SK-N-SH (cell line): Measurements from ENCODE around the gene RFX5. TPM values are rescaled to one million over a fixed set of nuclear protein-coding genes. Genes with fewer than 3 reads are reported as not detected.
"Not testable (repeated sequence)": the region's sequence is repeated elsewhere in the genome, so short reads cannot be mapped to it uniquely, and the experiment has no call there.

Experiments used
- CTCF ChIA-PET: fragments of 300-600, 350-600 bp; formaldehyde crosslinking; extraction: SDS; loops from one replicate; lab custom pipeline; 2021; lab: Yijun Ruan, JAX
- POLR2A ChIA-PET: fragments of 350-600 bp; sonication (Branson Sonifier 250); formaldehyde crosslinking; extraction: SDS; loops from one replicate; lab custom pipeline; 2020; ENCODE audit warnings: antibody characterized with exemption, inconsistent platforms; lab: Yijun Ruan, JAX
- DNase-seq: peaks from one replicate; pipeline ENCODE4 v3.0.0; 2012
- H2AFZ ChIP-seq: fragments of 200-600 bp; sonication (generic); 2 replicates; pipeline ENCODE4 v1.8.1; 2016; ENCODE audit warnings: antibody characterized with exemption, mild to moderate bottlenecking, low read depth
- H3F3A ChIP-seq: fragments of 200-600 bp; sonication (generic); replicated peaks from 2 replicates; pipeline ENCODE3; 2016; ENCODE audit warnings: antibody characterized with exemption, mild to moderate bottlenecking; ENCODE audit not compliant: insufficient read depth
- H3K27ac ChIP-seq, 2 experiments: fragments of 200-500 bp in 1 of 2; fragments of 200-600 bp in 1 of 2; sonication (Bioruptor generic) in 1 of 2; sonication (generic), shearing (Covaris generic) in 1 of 2; 2 replicates each; pipeline versions ENCODE4 v1.5.1 to v1.6.1; 2014 to 2016; ENCODE audit warnings: low read depth in 2 of 2, inconsistent platforms in 1 of 2, low read length in 1 of 2, mild to moderate bottlenecking in 1 of 2, mixed read lengths in 1 of 2
- H3K27me3 ChIP-seq: fragments of 200-600 bp; sonication (generic), shearing (Covaris generic); 2 replicates; pipeline ENCODE4 v1.6.1; 2016; ENCODE audit warnings: mixed run types; ENCODE audit not compliant: insufficient read depth
- H3K36me3 ChIP-seq, 2 experiments: fragments of 200-500 bp in 1 of 2; fragments of 200-600 bp in 1 of 2; sonication (Bioruptor generic) in 1 of 2; sonication (generic) in 1 of 2; replicated peaks in 1 of 2; 2 replicates each; pipeline versions ENCODE3 to v1.5.1; 2014 to 2016; ENCODE audit warnings: low read length in 1 of 2, mild to moderate bottlenecking in 1 of 2; ENCODE audit not compliant: insufficient read depth in 2 of 2, control insufficient read depth in 1 of 2
- H3K4me1 ChIP-seq, 2 experiments: fragments of 200-500 bp in 1 of 2; fragments of 200-600 bp in 1 of 2; sonication (Bioruptor generic) in 1 of 2; sonication (generic), shearing (Covaris generic) in 1 of 2; 2 replicates each; pipeline versions ENCODE4 v1.5.1 to v1.6.1; 2014 to 2016; ENCODE audit warnings: low read depth in 1 of 2, low read length in 1 of 2, mixed run types in 1 of 2; ENCODE audit not compliant: insufficient read depth in 2 of 2, control insufficient read depth in 1 of 2
- H3K4me2 ChIP-seq: fragments of 200-600 bp; sonication (generic), shearing (Covaris generic); 2 replicates; pipeline ENCODE4 v1.6.1; 2017; ENCODE audit warnings: mixed run types
- H3K4me3 ChIP-seq, 2 experiments: fragments of 200-500 bp in 1 of 2; fragments of 200-600 bp in 1 of 2; sonication (Bioruptor generic) in 1 of 2; sonication (generic), shearing (Covaris generic) in 1 of 2; 2 replicates each; pipeline versions ENCODE4 v1.5.1 to v1.8.1; 2014 to 2016; ENCODE audit warnings: low read depth in 2 of 2, inconsistent platforms in 1 of 2, low read length in 1 of 2, mild to moderate bottlenecking in 1 of 2, mixed read lengths in 1 of 2, moderate library complexity in 1 of 2
- H3K79me2 ChIP-seq: fragments of 200-600 bp; sonication (generic); 2 replicates; pipeline ENCODE4 v1.8.1; 2017; ENCODE audit warnings: mild to moderate bottlenecking; ENCODE audit not compliant: insufficient read depth
- H3K9ac ChIP-seq: fragments of 200-600 bp; sonication (generic); 2 replicates; pipeline ENCODE4 v1.6.1; 2017; ENCODE audit warnings: mixed run types
- H3K9me2 ChIP-seq: fragments of 200-600 bp; sonication (generic); 2 replicates; pipeline ENCODE4 v1.6.1; 2017; ENCODE audit warnings: mixed run types
- H3K9me3 ChIP-seq: fragments of 200-600 bp; sonication (generic); 2 replicates; pipeline ENCODE4 v1.6.1; 2017; ENCODE audit warnings: mixed run types, mild to moderate bottlenecking, moderate library complexity
- H4K20me1 ChIP-seq: fragments of 200-600 bp; sonication (generic); 2 replicates; pipeline ENCODE4 v1.6.1; 2017; ENCODE audit warnings: mild to moderate bottlenecking, mixed run types; ENCODE audit not compliant: insufficient read depth
- CHD2 ChIP-seq: fragments of 150-350 bp; IDR thresholded peaks from 2 replicates; pipeline ENCODE4 v1.6.1; 2018; ENCODE audit warnings: low read length; ENCODE audit not compliant: partially characterized antibody
- ELF1 ChIP-seq: IDR thresholded peaks from 2 replicates; pipeline ENCODE4 v1.4.0; 2012
- EZH2phosphoT487 ChIP-seq: fragments of 200-600 bp; sonication (generic); IDR thresholded peaks from 2 replicates; pipeline ENCODE4 v1.6.1; 2017; ENCODE audit warnings: low read depth, mixed run types, mild to moderate bottlenecking, antibody characterized with exemption, moderate library complexity, borderline replicate concordance
- FOSL2 ChIP-seq: IDR thresholded peaks from 2 replicates; pipeline ENCODE4 v1.4.0; 2012; ENCODE audit warnings: low read depth, mild to moderate bottlenecking, moderate library complexity, borderline replicate concordance
- FOXJ3 ChIP-seq: sonication (generic); formaldehyde crosslinking; IDR thresholded peaks from 2 replicates; pipeline ENCODE4 v1.5.1; 2020; ENCODE audit warnings: mild to moderate bottlenecking, missing genetic modification reagents
- FOXM1 ChIP-seq: IDR thresholded peaks from 2 replicates; pipeline ENCODE4 v1.4.0; 2012; ENCODE audit warnings: low read depth, mild to moderate bottlenecking
- GATA2 ChIP-seq: sonication (generic); formaldehyde crosslinking; IDR thresholded peaks from 2 replicates; pipeline ENCODE4 v1.5.0; 2020; ENCODE audit warnings: mild to moderate bottlenecking, missing genetic modification reagents
- JUND ChIP-seq: IDR thresholded peaks from 2 replicates; pipeline ENCODE4 v1.4.0; 2012
- MEF2A ChIP-seq: IDR thresholded peaks from 2 replicates; pipeline ENCODE4 v1.4.0; 2012; ENCODE audit warnings: low read depth, borderline replicate concordance
- NRF1 ChIP-seq: IDR thresholded peaks from 2 replicates; pipeline ENCODE4 v1.6.1; 2012; ENCODE audit warnings: low read depth, mild to moderate bottlenecking, low read length
- POLR2AphosphoS5 ChIP-seq: IDR thresholded peaks from 2 replicates; pipeline ENCODE4 v1.6.1; 2012; ENCODE audit warnings: low read depth, low read length
- RAD21 ChIP-seq: IDR thresholded peaks from 2 replicates; pipeline ENCODE4 v1.6.1; 2012; ENCODE audit warnings: mild to moderate bottlenecking, low read length
- SIN3A ChIP-seq: IDR thresholded peaks from 2 replicates; pipeline ENCODE4 v1.6.1; 2012; ENCODE audit warnings: low read depth, mild to moderate bottlenecking, low read length, moderate library complexity, borderline replicate concordance
- TAF1 ChIP-seq: IDR thresholded peaks from 2 replicates; pipeline ENCODE4 v1.6.1; 2012; ENCODE audit warnings: low read depth, mild to moderate bottlenecking, low read length, moderate library complexity, borderline replicate concordance
- TCF12 ChIP-seq: IDR thresholded peaks from 2 replicates; pipeline ENCODE4 v1.4.0; 2012
- TEAD4 ChIP-seq: IDR thresholded peaks from 2 replicates; pipeline ENCODE4 v1.4.0; 2012; ENCODE audit warnings: mild to moderate bottlenecking, borderline replicate concordance; ENCODE audit not compliant: insufficient read depth
- YY1 ChIP-seq: IDR thresholded peaks from 2 replicates; pipeline ENCODE4 v1.4.0; 2012; ENCODE audit warnings: low read depth, mild to moderate bottlenecking
- WGBS: methylation state at CpG from one replicate; pipeline ENCODE4 v1.1.6; 2017; ENCODE audit warnings: low lambda C conversion rate; 5-methylcytosine and 5-hydroxymethylcytosine counted together
- polyA plus RNA-seq, 3 experiments: library from polyadenylated mRNA; depleted of rRNA; stranded (reverse); fragments of >200 nt; gene quantifications; 2 replicates each; pipeline ENCODE4 v1.2.3, GENCODE V29; 2012
- TF ChIP-seq, protein P1 (sequence below): IDR thresholded peaks from 2 replicates; pipeline ENCODE4 v1.4.0; 2012; ENCODE audit warnings: low read depth

RFX5 gene
- polyA plus RNA-seq, 1 of the 3 experiments (the other 2 are of a cell fraction): 29.1 TPM

- POLR2A ChIA-PET: no interaction called here
- Histone ChIP-seq H3K36me3 (no peaks in the 10 kb centered on the region), H3K9ac (no peak overlapping the region), H3K9me2 (no peaks in the 10 kb centered on the region), H3K4me1 (no peaks in the 10 kb centered on the region), H3K27ac (no peak overlapping the region), H2AFZ (no peak overlapping the region), H3K27me3 (no peaks in the 10 kb centered on the region), H3K9me3 (no peaks in the 10 kb centered on the region), H3K4me2 (no peak overlapping the region)
- no peak for DNase-seq
- TF ChIP-seq SIN3A (no peak), CHD2 (no peak), GATA2 (no peak), YY1 (no peak), ELF1 (no peak), FOXJ3 (no peak), TAF1 (no peak), FOXM1 (no peak), RAD21 (no peak), TEAD4 (no peak), NRF1 (no peak), POLR2AphosphoS5 (no peak), FOSL2 (no peak), JUND (no peak), EZH2phosphoT487 (no peak), MEF2A (no peak), TCF12 (no peak)
- TF ChIP-seq, protein P1, sequence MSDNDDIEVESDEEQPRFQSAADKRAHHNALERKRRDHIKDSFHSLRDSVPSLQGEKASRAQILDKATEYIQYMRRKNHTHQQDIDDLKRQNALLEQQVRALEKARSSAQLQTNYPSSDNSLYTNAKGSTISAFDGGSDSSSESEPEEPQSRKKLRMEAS: no peak
- TF ChIP-seq, all 33 proteins: peak for 0
- H3F3A ChIP-seq: peaks cover 5% of the 10 kb centered on the region
- CTCF ChIA-PET: interaction anchor here (0.8 to 1.0 kb wide), 2 partner anchors 19 to 52 kb away, joined by 3 to 4 read pairs; no protein-coding TSS in a partner anchor
- no peak overlapping the region for H3K4me3 ChIP-seq
- no peaks in the 10 kb centered on the region for H4K20me1 ChIP-seq
- H3K79me2 ChIP-seq: no peaks in the 10 kb centered on the region
Measured at GRCh38 chr1:151393583-151393982, 46.5 kb upstream of the RFX5 start.

DNA sequence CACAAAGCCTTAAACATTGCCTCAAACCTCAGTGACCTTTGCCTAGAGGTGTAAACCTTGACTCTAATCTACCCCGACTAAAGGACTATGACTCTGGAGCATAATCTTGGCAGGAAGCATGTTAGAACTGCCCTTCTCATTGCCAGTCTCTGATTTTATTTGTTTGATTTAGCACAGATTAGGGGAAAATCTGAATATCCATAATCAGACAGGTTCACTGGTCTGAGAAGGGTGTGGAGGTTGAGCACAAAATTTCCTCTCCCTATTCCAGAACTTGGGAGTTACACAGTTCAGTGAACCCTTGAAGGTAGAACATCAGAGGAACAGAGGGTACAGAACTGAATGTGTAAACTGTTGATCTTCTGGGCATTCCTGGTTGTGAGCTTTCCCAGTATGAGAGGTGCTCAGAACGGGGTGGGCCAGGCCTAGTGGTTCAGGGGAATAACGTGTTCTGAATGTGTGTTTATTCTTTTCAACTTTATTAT is 44.1 kb upstream of the RFX5 start:
- no peak for DNase-seq
- POLR2A ChIA-PET: no interaction called here
- Histone ChIP-seq H3K9me3 (no peaks in the 10 kb centered on the region), H3K27ac (no peak overlapping the region), H4K20me1 (no peaks in the 10 kb centered on the region), H3K36me3 (no peaks in the 10 kb centered on the region), H2AFZ (no peak overlapping the region), H3K9me2 (no peaks in the 10 kb centered on the region), H3F3A (peaks cover 5% of the 10 kb centered on the region), H3K4me1 (no peaks in the 10 kb centered on the region), H3K4me2 (no peak overlapping the region), H3K79me2 (no peaks in the 10 kb centered on the region), H3K9ac (no peak overlapping the region), H3K27me3 (no peaks in the 10 kb centered on the region), H3K4me3 (no peak overlapping the region)
- CTCF ChIA-PET: interaction anchor here (1.2 to 1.3 kb wide), 2 partner anchors 10 to 50 kb away, joined by 3 to 5 read pairs; no protein-coding TSS in a partner anchor
- no peak for TF ChIP-seq TEAD4
- 71% methylated on average over 3 of the region's 3 CpGs for WGBS

DNA sequence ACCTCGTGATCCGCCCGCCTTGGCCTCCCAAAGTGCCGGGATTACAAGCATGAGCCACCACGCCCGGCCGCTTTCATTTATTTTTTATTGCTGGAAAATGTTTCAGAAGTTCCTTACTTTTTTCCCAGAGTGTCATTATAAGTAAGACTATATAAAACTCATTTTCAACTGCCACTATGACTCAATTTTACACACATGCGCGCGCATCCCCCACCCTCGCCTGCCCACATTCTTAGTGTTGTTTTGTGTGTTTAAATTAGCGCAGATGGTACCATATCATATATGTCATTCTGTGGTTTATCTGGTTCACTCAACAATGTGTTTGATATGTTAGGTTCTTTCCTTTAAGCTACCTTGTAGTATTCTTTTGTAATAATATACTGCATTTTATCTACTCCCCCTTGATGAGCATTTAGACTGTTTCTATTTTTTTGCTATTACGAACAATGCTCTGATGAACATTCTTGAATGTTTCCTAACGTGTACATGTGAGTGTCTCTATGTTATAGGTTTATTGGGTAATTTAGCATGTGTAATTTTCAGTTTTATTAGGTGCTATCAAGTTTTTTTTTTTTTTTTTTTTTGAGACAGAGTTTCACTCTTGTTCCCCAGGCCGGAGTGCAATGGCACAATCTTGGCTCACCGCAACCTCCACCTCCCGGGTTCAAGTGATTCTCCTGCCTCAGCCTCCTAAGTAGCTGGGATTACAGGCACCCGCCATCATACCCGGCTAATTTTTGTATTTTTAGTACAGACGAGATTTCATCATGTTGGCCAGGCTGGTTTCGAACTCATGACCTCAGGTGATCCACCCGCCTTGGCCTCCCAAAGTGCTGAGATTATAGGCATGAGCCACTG is 43.4 kb upstream of the RFX5 start:
- H3K79me2 ChIP-seq, H4K20me1 ChIP-seq, DNase-seq, H2AFZ ChIP-seq, H3K4me1 ChIP-seq, H3K9ac ChIP-seq, H3K9me3 ChIP-seq, H3K4me2 ChIP-seq, POLR2A ChIA-PET, H3K4me3 ChIP-seq, H3K27ac ChIP-seq, H3K9me2 ChIP-seq, H3F3A ChIP-seq, H3K27me3 ChIP-seq, H3K36me3 ChIP-seq: not testable (repeated sequence)
- 87% methylated on average over 22 of the region's 22 CpGs for WGBS
- CTCF ChIA-PET: interaction anchor here (1.3 kb wide), 1 partner anchor 9 kb away, joined by 3 read pairs; no protein-coding TSS in a partner anchor
